Effector memory CD4-positive, alpha-beta T cell (primary cell): Measurements from ENCODE around the gene MIGA2.

Experiments used
- DNase-seq, 3 donors: peaks; one replicate each; pipeline ENCODE4 v3.0.0-alpha.2; 2020
- H3K27ac ChIP-seq: 2 replicates; pipeline ENCODE4 v1.7.0; 2013; ENCODE audit warnings: mild to moderate bottlenecking, low read length, moderate library complexity; ENCODE audit not compliant: insufficient read depth, poor library complexity, severe bottlenecking
- H3K27me3 ChIP-seq: replicated peaks from 2 replicates; pipeline ENCODE4 v1.7.0; 2013; ENCODE audit warnings: mild to moderate bottlenecking, low read length; ENCODE audit not compliant: insufficient read depth, control insufficient read depth, poor library complexity, severe bottlenecking
- H3K36me3 ChIP-seq: 2 replicates; pipeline ENCODE4 v1.7.0; 2013; ENCODE audit warnings: mild to moderate bottlenecking, low read length, moderate library complexity; ENCODE audit not compliant: control insufficient read depth, insufficient read depth
- H3K4me1 ChIP-seq: 2 replicates; pipeline ENCODE4 v1.7.0; 2013; ENCODE audit warnings: low read length, mild to moderate bottlenecking; ENCODE audit not compliant: control insufficient read depth, insufficient read depth, poor library complexity, severe bottlenecking
- H3K4me3 ChIP-seq: 2 replicates; pipeline ENCODE4 v1.7.0; 2013; ENCODE audit warnings: low read length, low read depth, mild to moderate bottlenecking; ENCODE audit not compliant: insufficient read depth, poor library complexity, severe bottlenecking
- H3K9me3 ChIP-seq: 2 replicates; pipeline ENCODE4 v1.7.0; 2013; ENCODE audit warnings: mild to moderate bottlenecking, low read length, moderate library complexity; ENCODE audit not compliant: control insufficient read depth

Gene MIGA2

GRCh38 chr9:129058965-129059795 lies 22.8 kb downstream of the MIGA2 start:
- DNase-seq = no peak
- H3K4me1 ChIP-seq = no peaks in the 10 kb centered on the region
- no peak overlapping the region for H3K4me3 ChIP-seq
- no peaks in the 10 kb centered on the region for H3K9me3 ChIP-seq
- no peaks in the 10 kb centered on the region for H3K27me3 ChIP-seq
- H3K36me3 ChIP-seq = peaks cover 37% of the 10 kb centered on the region
- H3K27ac ChIP-seq = no peak overlapping the region

- Histone ChIP-seq H3K36me3 (peaks cover 42% of the 10 kb centered on the region), H3K9me3 (no peaks in the 10 kb centered on the region), H3K27me3 (no peaks in the 10 kb centered on the region), H3K4me1 (no peaks in the 10 kb centered on the region), H3K4me3 (no peak overlapping the region), H3K27ac (no peak overlapping the region)
- DNase-seq = no peak
Observed at GRCh38 chr9:129059796-129060785, 23.7 kb downstream of the MIGA2 start.

GRCh38 chr9:129060991-129061390 lies 24.6 kb downstream of the MIGA2 start:
- no peaks in the 10 kb centered on the region for H3K4me1 ChIP-seq
- H3K4me3 ChIP-seq = no peak overlapping the region
- H3K36me3 ChIP-seq = peaks cover 46% of the 10 kb centered on the region
- no peak for DNase-seq
- H3K9me3 ChIP-seq = no peaks in the 10 kb centered on the region
- H3K27ac ChIP-seq = no peak overlapping the region
- no peaks in the 10 kb centered on the region for H3K27me3 ChIP-seq

- Histone ChIP-seq H3K9me3 (no peaks in the 10 kb centered on the region), H3K4me1 (no peaks in the 10 kb centered on the region), H3K27ac (no peak overlapping the region), H3K36me3 (peaks cover 53% of the 10 kb centered on the region), H3K4me3 (no peak overlapping the region), H3K27me3 (no peaks in the 10 kb centered on the region)
- no peak for DNase-seq
Observed at GRCh38 chr9:129063061-129063460, 26.6 kb downstream of the MIGA2 start.

GRCh38 chr9:129064499-129064908 lies 28.1 kb downstream of the MIGA2 start:
- Histone ChIP-seq H3K27ac (no peak overlapping the region), H3K4me3 (no peak overlapping the region), H3K9me3 (no peaks in the 10 kb centered on the region), H3K27me3 (no peaks in the 10 kb centered on the region), H3K36me3 (peaks cover 55% of the 10 kb centered on the region), H3K4me1 (peaks cover 11% of the 10 kb centered on the region)
- no peak for DNase-seq

- Histone ChIP-seq H3K9me3 (no peaks in the 10 kb centered on the region), H3K27ac (peak overlapping the region; percentile 35), H3K27me3 (no peaks in the 10 kb centered on the region), H3K36me3 (peaks cover 33% of the 10 kb centered on the region), H3K4me1 (peaks cover 26% of the 10 kb centered on the region), H3K4me3 (no peak overlapping the region)
- DNase-seq = no peak
Observed at GRCh38 chr9:129068110-129068509, 31.7 kb downstream of the MIGA2 start.

GRCh38 chr9:129068990-129069861 lies 32.8 kb downstream of the MIGA2 start:
- peak; percentile 18 to 49 (median 43) for DNase-seq
- no peak overlapping the region for H3K4me3 ChIP-seq
- no peaks in the 10 kb centered on the region for H3K9me3 ChIP-seq
- peak overlapping the region; percentile 35 for H3K27ac ChIP-seq
- peaks cover 30% of the 10 kb centered on the region for H3K4me1 ChIP-seq
- no peaks in the 10 kb centered on the region for H3K27me3 ChIP-seq
- H3K36me3 ChIP-seq = peaks cover 31% of the 10 kb centered on the region

- Histone ChIP-seq H3K27me3 (no peaks in the 10 kb centered on the region), H3K27ac (peak overlapping the region; percentile 35), H3K36me3 (peaks cover 24% of the 10 kb centered on the region), H3K4me1 (peaks cover 30% of the 10 kb centered on the region), H3K9me3 (no peaks in the 10 kb centered on the region), H3K4me3 (no peak overlapping the region)
- DNase-seq = no peak
Observed at GRCh38 chr9:129069862-129070641, 33.6 kb downstream of the MIGA2 start.
